B cell (primary cell): Measurements from ENCODE around the gene BZW1.

Experiments used
- EZH2 ChIP-seq: IDR thresholded peaks from 2 replicates; pipeline ENCODE4 v1.6.1; 2012; ENCODE audit warnings: borderline replicate concordance, low read depth, mild to moderate bottlenecking, moderate library complexity, low read length; ENCODE audit not compliant: insufficient read depth, poor library complexity, severe bottlenecking
- TF ChIP-seq, protein P1 (sequence below): fragments of 200-600 bp; IDR thresholded peaks from one replicate; pipeline ENCODE4 v1.8.0; 2022; ENCODE audit warnings: antibody characterized with exemption, mild to moderate bottlenecking

DNA sequence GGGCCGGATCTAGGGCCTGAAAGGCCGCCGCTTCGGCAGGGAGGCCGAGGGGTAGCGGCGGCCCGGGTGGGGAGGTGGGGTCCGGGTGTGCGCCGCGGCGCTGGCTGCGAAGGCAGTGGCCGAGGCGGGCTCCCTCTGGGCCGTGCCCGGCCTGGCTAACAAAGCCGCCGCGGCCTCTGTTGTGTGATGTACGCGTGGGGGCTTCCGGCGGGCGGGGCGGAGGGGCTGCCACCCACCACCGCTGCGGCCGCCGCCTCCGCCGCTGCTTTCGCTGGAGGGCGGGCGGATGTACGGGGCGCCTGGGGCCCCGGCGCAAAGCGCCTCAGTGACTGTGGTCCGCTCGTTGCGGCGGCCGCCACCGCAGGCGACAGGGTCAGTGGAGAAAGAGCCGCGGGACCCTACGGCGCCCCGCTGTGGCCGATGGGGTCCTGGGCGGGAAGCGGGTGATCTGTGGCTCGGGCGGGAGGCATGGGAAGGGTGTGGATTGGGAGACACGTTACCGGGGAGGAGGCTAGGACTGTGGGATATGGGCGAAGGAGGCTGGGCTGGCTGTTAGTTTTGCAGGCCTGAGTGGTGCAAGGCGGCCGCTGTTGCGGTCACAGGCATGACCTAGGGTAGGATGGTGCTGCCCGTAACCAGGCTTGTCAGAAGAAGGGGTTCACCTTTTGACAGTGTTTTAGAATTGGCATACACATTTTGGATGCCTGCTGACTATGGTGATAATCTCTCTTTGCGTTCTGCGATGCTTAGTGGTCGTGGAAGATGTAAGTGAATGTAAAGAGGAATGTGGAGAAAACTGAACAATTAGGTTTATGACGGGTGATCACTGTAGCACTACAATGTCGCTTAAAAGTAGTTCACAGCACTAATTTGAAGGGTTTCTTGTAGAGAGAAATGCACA is 662 bp downstream of the BZW1 start:
- TF ChIP-seq, protein P1, sequence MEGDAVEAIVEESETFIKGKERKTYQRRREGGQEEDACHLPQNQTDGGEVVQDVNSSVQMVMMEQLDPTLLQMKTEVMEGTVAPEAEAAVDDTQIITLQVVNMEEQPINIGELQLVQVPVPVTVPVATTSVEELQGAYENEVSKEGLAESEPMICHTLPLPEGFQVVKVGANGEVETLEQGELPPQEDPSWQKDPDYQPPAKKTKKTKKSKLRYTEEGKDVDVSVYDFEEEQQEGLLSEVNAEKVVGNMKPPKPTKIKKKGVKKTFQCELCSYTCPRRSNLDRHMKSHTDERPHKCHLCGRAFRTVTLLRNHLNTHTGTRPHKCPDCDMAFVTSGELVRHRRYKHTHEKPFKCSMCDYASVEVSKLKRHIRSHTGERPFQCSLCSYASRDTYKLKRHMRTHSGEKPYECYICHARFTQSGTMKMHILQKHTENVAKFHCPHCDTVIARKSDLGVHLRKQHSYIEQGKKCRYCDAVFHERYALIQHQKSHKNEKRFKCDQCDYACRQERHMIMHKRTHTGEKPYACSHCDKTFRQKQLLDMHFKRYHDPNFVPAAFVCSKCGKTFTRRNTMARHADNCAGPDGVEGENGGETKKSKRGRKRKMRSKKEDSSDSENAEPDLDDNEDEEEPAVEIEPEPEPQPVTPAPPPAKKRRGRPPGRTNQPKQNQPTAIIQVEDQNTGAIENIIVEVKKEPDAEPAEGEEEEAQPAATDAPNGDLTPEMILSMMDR, result peak; percentile 54
- TF ChIP-seq EZH2, result no peak
